K562 (cell line): ENCODE measurements around the gene CELSR3. TPM values are rescaled to one million over a fixed set of nuclear protein-coding genes. Genes with fewer than 3 reads are reported as not detected.
A peak's percentile ranks its signal among the peaks of the same experiment; 100 is the strongest.

Experiments used
- ATAC-seq: fragments of 200-7000 bp; cut with Tn5 transposase; 3 replicates; pipeline ENCODE4 v1.9.1; 2020; ENCODE audit warnings: moderate library complexity
- BruUV-seq: library from RNA; stranded (reverse); fragments of 400-500 nt; replicated peaks from 2 replicates; lab custom pipeline; 2021; lab: Mats Ljungman, UMichigan
- CTCF ChIA-PET: fragments of 300-600 bp; formaldehyde crosslinking; extraction: SDS; loops from one replicate; lab custom pipeline; 2021; ENCODE audit warnings: low intra/inter-chr PET ratio; lab: Yijun Ruan, JAX
- POLR2A ChIA-PET: fragments of 300-600, 350-650 bp; sonication (Branson Sonifier 250); formaldehyde crosslinking; extraction: SDS; loops from one replicate; lab custom pipeline; 2021; ENCODE audit warnings: antibody characterized with exemption, inconsistent platforms; lab: Yijun Ruan, JAX
- DNase-seq, 4 experiments: peaks; one replicate each; pipeline versions ENCODE4 v3.0.0 to v3.0.0-alpha.2; 2011 to 2018; ENCODE audit warnings: low spot score in 3 of 4, mixed read lengths in 3 of 4; ENCODE audit errors: extremely low read depth in 1 of 4
- FAIRE-seq: peaks from 2 replicates; lab custom pipeline; 2011; peaks lifted over from hg19 to GRCh38; lab: Jason Lieb, UNC
- H2AFZ ChIP-seq: 2 replicates; pipeline ENCODE4 v1.6.0; 2011; ENCODE audit warnings: low read depth, low read length, control low read depth, inconsistent platforms
- H3K27ac ChIP-seq: fragments of 200-600 bp; 3 replicates; pipeline ENCODE4 v1.8.0; 2011; ENCODE audit warnings: low read depth, mild to moderate bottlenecking, control low read depth, inconsistent platforms, low read length, moderate library complexity, mixed read lengths; ENCODE audit errors: extremely low read depth
- H3K27me3 ChIP-seq, 2 experiments: fragments of 300-600 bp in 1 of 2; 2 replicates in 1 of 2; 3 replicates in 1 of 2; pipeline versions ENCODE4 v1.6.0 to v1.8.0; 2011; ENCODE audit warnings: inconsistent platforms in 2 of 2, low read length in 2 of 2, mild to moderate bottlenecking in 1 of 2, mixed read lengths in 1 of 2, moderate library complexity in 1 of 2; ENCODE audit not compliant: control insufficient read depth in 2 of 2, insufficient read depth in 2 of 2
- H3K36me3 ChIP-seq: fragments of 300-600 bp; 3 replicates; pipeline ENCODE4 v1.8.0; 2011; ENCODE audit warnings: mild to moderate bottlenecking, low read length, inconsistent platforms; ENCODE audit not compliant: control insufficient read depth, insufficient read depth
- H3K4me1 ChIP-seq, 2 experiments: fragments of 200-600 bp in 1 of 2; replicated peaks in 1 of 2; 2 replicates in 1 of 2; 3 replicates in 1 of 2; pipeline versions ENCODE4 v1.5.1 to v1.8.0; 2011; ENCODE audit warnings: inconsistent platforms in 2 of 2, low read length in 2 of 2, mild to moderate bottlenecking in 1 of 2, mixed read lengths in 1 of 2, moderate library complexity in 1 of 2; ENCODE audit not compliant: control insufficient read depth in 2 of 2, insufficient read depth in 2 of 2
- H3K4me2 ChIP-seq: 2 replicates; pipeline ENCODE4 v1.6.1; 2011; ENCODE audit warnings: low read length, control low read depth, inconsistent platforms, mixed read lengths; ENCODE audit not compliant: insufficient read depth
- H3K4me3 ChIP-seq: fragments of 200-600 bp; sonication (generic), shearing (Covaris generic); 2 replicates; pipeline ENCODE4 v1.5.1; 2016; ENCODE audit warnings: control low read depth, inconsistent platforms
- H3K79me2 ChIP-seq: fragments of 200-600 bp; 3 replicates; pipeline ENCODE4 v1.8.0; 2011; ENCODE audit warnings: low read length, inconsistent platforms; ENCODE audit not compliant: control insufficient read depth, insufficient read depth
- H3K9ac ChIP-seq, 2 experiments: 2 replicates each; pipeline versions ENCODE4 v1.6.0 to v1.6.1; 2011; ENCODE audit warnings: low read depth in 2 of 2, low read length in 2 of 2, control low read depth in 1 of 2, inconsistent platforms in 1 of 2, mild to moderate bottlenecking in 1 of 2, mixed read lengths in 1 of 2; ENCODE audit not compliant: insufficient read depth in 1 of 2
- H3K9me1 ChIP-seq: one replicate; pipeline ENCODE4 v1.6.0; 2011; ENCODE audit warnings: inconsistent platforms, mild to moderate bottlenecking, low read length, moderate library complexity; ENCODE audit not compliant: control insufficient read depth, insufficient read depth
- H3K9me3 ChIP-seq: replicated peaks from 2 replicates; pipeline ENCODE4 v1.5.1; 2011; ENCODE audit warnings: low read depth, low read length, inconsistent platforms; ENCODE audit not compliant: control insufficient read depth, insufficient read depth
- H4K20me1 ChIP-seq: replicated peaks from 2 replicates; pipeline ENCODE4 v1.6.1; 2011; ENCODE audit warnings: low read length, inconsistent platforms, mixed read lengths; ENCODE audit not compliant: control insufficient read depth, insufficient read depth
- DPF2 ChIP-seq: fragments of 450-650 bp; IDR thresholded peaks from 2 replicates; pipeline ENCODE4 v1.6.1; 2016
- NONO ChIP-seq, 2 experiments: fragments of 200-400 bp in 1 of 2; fragments of 450-650 bp in 1 of 2; formaldehyde crosslinking in 1 of 2; IDR thresholded peaks; 2 replicates each; pipeline ENCODE4 v1.6.1; 2017; ENCODE audit warnings: low read depth in 2 of 2, mild to moderate bottlenecking in 2 of 2, moderate library complexity in 2 of 2, low read length in 1 of 2
- PRPF4 ChIP-seq: fragments of 200-400 bp; formaldehyde crosslinking; IDR thresholded peaks from one replicate; pipeline ENCODE4 v1.6.1; 2017; ENCODE audit warnings: low read length, low read depth, mild to moderate bottlenecking; ENCODE audit not compliant: insufficient read depth, poor library complexity, severe bottlenecking
- SOX6 ChIP-seq: fragments of 450-650 bp; IDR thresholded peaks from 2 replicates; pipeline ENCODE4 v1.6.1; 2014; ENCODE audit warnings: mild to moderate bottlenecking
- TCF3 ChIP-seq: sonication (generic); formaldehyde crosslinking; IDR thresholded peaks from 2 replicates; pipeline ENCODE4 v1.4.0; 2020; ENCODE audit warnings: mild to moderate bottlenecking, missing genetic modification reagents
- TFAP4 ChIP-seq: sonication (generic); formaldehyde crosslinking; IDR thresholded peaks from 2 replicates; pipeline ENCODE4 v1.8.0; 2022; ENCODE audit warnings: missing genetic modification reagents, mild to moderate bottlenecking, moderate library complexity, borderline replicate concordance
- ZNF699 ChIP-seq: fragments of 250-450 bp; sonication (Bioruptor Pico); IDR thresholded peaks from 2 replicates; pipeline ENCODE4 v1.8.0; 2021; ENCODE audit warnings: mild to moderate bottlenecking, moderate library complexity; ENCODE audit not compliant: insufficient replicate concordance
- WGBS: fragments of 100-300 bp; shearing (Covaris generic); methylation state at CpG from one replicate; pipeline ENCODE4 v1.1.6; 2016; ENCODE audit warnings: low coverage, mixed read lengths; ENCODE audit not compliant: insufficient coverage; ENCODE audit errors: missing lambda C conversion rate; 5-methylcytosine and 5-hydroxymethylcytosine counted together
- in situ Hi-C: fragments of 300-500 bp; cut with MboI; formaldehyde crosslinking; loops from 4 replicates; pipeline ENCODE4 v1.15.0; 2018; ENCODE audit warnings: inconsistent platforms, mixed read lengths
- intact Hi-C: fragments of 100-400 bp; cut with micrococcal nuclease; formaldehyde crosslinking; loops from 2 replicates; pipeline ENCODE4 v1.14.2; 2022
- polyA plus RNA-seq, 8 experiments: library from polyadenylated mRNA; depleted of rRNA in 4 of 8; stranded (reverse) in 5 of 8; unstranded in 3 of 8; fragments of >200 nt; fragmentation: Nextera tagmentation in 2 of 8; fragmentation: Illumina TruSeq in 1 of 8; extraction: Ambion mirVana in 2 of 8; extraction: Trizol in 1 of 8; gene quantifications; 2 replicates each; pipeline versions ENCODE4 v1.2.1 to v1.2.3, GENCODE V29; 2011 to 2014; ENCODE audit warnings: inconsistent platforms in 1 of 8, missing spikeins in 1 of 8
- total RNA-seq, 7 experiments: library from RNA; depleted of rRNA in 6 of 7; stranded (reverse); fragments of >200 nt in 6 of 7; fragmentation: Illumina TruSeq in 2 of 7; extraction: Trizol in 2 of 7; gene quantifications; 2 replicates each; pipeline versions ENCODE4 v1.2.1 to v1.2.3, GENCODE V29; 2011 to 2021; ENCODE audit warnings: low replicate concordance in 1 of 7
- TF ChIP-seq, protein P1 (sequence below), 2 experiments: fragments of 450-650 bp; IDR thresholded peaks; 2 replicates each; pipeline ENCODE4 v1.6.1; 2016; ENCODE audit warnings: mild to moderate bottlenecking in 2 of 2, borderline replicate concordance in 1 of 2, low read depth in 1 of 2, moderate library complexity in 1 of 2
- TF ChIP-seq, protein P2 (sequence below): IDR thresholded peaks from 2 replicates; pipeline ENCODE4 v1.6.1; 2016; ENCODE audit warnings: missing genetic modification characterization, missing compliant biosample characterization

The CELSR3 gene
- total and polyA plus RNA-seq, 9 of the 15 experiments (the other 6 are each of a cell fraction or from before 2014, with no cell fraction given): 0.10 to 2.7 (median 0.76) TPM

DNA sequence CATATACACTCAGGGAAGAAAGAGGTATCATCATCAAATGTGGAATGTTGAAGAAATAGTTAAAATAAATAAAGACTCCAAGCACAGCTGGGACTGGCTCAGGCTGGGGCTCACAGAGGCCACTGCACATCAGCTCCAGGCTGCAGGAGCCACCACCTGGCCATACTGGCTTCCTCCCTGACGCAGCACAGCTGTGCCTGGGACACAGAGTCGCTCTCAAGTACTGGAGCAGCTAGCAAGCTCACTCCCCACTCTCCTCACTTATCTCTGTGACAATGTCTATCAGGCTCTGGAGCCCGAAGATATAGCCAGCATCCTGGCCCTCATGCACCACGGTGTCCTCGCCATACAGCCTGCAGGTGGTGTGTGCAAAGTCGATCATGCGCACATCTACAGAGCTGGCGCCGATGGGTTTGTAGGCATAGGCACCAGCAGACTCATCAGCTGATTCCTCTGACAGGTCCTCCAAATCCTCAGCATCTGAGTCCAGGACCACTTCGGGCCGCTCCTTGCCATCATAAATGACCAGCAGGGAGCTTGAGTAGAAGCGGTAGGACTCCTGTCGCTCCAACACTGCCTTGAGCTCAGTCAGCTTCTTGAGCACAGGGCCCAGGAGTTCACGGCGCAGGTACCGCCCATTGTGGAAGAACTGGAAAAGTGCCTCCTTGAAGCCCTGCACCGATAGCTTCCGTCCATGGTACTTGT, 25.5 kb upstream of the CELSR3 start:
- Histone ChIP-seq H3K27ac (no peak overlapping the region; the same call in 2 of the 3 replicates), H3K79me2 (peaks cover 24% of the 10 kb centered on the region), H4K20me1 (peaks cover 13% of the 10 kb centered on the region; the same call in 1 of the 2 replicates), H3K4me1 (peaks cover 21 to 26% of the 10 kb centered on the region in 2 experiments; a peak in 4 of 5 replicates), H3K9me1 (no peaks in the 10 kb centered on the region), H3K9me3 (no peaks in the 10 kb centered on the region), H3K4me2 (no peak overlapping the region), H3K27me3 (no peaks in the 10 kb centered on the region), H3K4me3 (no peak overlapping the region), H3K36me3 (peaks cover 63% of the 10 kb centered on the region), H2AFZ (no peak overlapping the region), H3K9ac (peak overlapping the region in 1 of 2 experiments; percentile 13; a peak in 1 of 4 replicates)
- TF ChIP-seq ZNF699 (CRISPR knock-in tag) (no peak), PRPF4 (no peak), TCF3 (CRISPR knock-in tag) (0 out of 2 replicates have a peak, but pooled peaks have one; percentile 7), SOX6 (no peak), NONO (IDR thresholded peaks at IDR 0.05; ENCODE audit: low read depth in 2 of 2, low read length in 1 of 2) (no peak), DPF2 (no peak), TFAP4 (CRISPR knock-in tag) (peak; percentile 38; the same call in 1 of the 2 replicates)
- TF ChIP-seq, protein P1, sequence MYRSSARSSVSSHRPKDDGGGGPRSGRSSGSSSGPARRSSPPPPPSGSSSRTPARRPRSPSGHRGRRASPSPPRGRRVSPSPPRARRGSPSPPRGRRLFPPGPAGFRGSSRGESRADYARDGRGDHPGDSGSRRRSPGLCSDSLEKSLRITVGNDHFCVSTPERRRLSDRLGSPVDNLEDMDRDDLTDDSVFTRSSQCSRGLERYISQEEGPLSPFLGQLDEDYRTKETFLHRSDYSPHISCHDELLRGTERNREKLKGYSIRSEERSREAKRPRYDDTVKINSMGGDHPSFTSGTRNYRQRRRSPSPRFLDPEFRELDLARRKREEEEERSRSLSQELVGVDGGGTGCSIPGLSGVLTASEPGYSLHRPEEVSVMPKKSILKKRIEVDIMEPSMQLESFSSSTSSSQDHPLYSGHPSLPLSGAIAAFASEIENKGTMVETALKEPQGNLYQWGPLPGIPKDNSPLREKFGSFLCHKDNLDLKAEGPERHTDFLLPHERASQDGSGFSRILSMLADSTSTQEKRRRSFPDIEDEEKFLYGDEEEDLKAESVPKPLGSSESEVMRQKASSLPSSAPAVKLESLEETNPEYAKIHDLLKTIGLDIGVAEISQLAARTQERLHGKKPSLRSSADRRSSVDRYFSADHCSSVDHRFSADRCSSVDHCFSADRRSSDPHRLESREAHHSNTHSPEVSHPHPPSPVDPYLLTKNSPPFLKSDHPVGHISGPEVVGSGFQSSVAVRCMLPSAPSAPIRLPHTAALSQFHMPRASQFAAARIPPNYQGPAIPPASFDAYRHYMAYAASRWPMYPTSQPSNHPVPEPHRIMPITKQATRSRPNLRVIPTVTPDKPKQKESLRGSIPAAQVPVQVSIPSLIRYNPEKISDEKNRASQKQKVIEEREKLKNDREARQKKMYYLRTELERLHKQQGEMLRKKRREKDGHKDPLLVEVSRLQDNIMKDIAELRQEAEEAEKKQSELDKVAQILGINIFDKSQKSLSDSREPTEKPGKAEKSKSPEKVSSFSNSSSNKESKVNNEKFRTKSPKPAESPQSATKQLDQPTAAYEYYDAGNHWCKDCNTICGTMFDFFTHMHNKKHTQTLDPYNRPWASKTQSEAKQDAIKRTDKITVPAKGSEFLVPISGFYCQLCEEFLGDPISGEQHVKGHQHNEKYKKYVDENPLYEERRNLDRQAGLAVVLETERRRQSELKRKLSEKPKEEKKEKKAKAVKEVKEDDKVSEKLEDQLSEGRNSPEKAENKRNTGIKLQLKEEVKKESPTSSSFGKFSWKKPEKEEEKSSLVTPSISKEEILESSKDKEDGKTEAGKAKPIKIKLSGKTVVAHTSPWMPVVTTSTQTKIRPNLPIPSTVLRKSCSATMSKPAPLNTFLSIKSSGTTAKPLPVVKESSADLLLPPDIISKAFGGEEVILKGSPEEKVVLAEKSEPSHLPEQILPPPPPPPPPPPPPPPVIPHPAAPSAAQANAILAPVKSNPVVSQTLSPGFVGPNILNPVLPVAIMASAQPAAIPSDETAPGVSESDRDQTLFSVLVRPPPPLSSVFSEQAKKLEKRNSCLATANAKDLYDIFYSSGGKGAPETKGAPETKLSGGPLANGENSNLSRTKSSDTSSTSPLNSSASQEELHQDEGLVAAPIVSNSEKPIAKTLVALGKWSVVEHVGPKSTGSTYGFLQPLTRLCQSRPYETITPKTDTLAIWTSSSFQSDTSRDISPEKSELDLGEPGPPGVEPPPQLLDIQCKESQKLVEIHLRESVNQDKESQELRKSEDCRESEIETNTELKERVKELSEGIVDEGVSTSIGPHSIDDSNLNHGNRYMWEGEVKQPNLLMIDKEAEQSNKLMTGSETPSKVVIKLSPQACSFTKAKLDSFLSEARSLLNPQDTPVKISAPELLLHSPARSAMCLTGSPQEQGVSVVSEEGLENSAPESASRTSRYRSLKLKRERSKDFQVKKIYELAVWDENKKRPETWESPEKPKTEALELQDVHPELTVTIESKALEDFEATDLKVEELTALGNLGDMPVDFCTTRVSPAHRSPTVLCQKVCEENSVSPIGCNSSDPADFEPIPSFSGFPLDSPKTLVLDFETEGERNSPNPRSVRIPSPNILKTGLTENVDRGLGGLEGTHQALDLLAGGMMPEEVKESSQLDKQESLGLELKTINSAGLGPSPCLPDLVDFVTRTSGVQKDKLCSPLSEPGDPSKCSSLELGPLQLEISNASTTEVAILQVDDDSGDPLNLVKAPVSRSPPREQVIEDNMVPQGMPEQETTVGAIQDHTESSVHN (IDR thresholded peaks at IDR 0.05; ENCODE audit: borderline replicate concordance in 1 of 2, low read depth in 1 of 2): no peak
- TF ChIP-seq, protein P2, sequence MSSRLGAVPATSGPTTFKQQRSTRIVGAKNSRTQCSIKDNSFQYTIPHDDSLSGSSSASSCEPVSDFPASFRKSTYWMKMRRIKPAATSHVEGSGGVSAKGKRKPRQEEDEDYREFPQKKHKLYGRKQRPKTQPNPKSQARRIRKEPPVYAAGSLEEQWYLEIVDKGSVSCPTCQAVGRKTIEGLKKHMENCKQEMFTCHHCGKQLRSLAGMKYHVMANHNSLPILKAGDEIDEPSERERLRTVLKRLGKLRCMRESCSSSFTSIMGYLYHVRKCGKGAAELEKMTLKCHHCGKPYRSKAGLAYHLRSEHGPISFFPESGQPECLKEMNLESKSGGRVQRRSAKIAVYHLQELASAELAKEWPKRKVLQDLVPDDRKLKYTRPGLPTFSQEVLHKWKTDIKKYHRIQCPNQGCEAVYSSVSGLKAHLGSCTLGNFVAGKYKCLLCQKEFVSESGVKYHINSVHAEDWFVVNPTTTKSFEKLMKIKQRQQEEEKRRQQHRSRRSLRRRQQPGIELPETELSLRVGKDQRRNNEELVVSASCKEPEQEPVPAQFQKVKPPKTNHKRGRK: no peak
- FAIRE-seq (no peak), ATAC-seq (no peak), DNase-seq (no peak)
- CTCF ChIA-PET: no interaction called here
- intact Hi-C loops: no loop called here
- WGBS: 75% methylated on average over 15 of the region's 18 CpGs
- POLR2A ChIA-PET: interaction anchor here (0.5 to 1.1 kb wide), 3 partner anchors 8 to 220 kb away, joined by 3 to 4 read pairs (median 4); no protein-coding TSS in a partner anchor
- in situ Hi-C loops: no loop called here
- no TSS peak for BruUV-seq
